ENCODE measurements around the gene TRPM3.

The TRPM3 gene

DNA sequence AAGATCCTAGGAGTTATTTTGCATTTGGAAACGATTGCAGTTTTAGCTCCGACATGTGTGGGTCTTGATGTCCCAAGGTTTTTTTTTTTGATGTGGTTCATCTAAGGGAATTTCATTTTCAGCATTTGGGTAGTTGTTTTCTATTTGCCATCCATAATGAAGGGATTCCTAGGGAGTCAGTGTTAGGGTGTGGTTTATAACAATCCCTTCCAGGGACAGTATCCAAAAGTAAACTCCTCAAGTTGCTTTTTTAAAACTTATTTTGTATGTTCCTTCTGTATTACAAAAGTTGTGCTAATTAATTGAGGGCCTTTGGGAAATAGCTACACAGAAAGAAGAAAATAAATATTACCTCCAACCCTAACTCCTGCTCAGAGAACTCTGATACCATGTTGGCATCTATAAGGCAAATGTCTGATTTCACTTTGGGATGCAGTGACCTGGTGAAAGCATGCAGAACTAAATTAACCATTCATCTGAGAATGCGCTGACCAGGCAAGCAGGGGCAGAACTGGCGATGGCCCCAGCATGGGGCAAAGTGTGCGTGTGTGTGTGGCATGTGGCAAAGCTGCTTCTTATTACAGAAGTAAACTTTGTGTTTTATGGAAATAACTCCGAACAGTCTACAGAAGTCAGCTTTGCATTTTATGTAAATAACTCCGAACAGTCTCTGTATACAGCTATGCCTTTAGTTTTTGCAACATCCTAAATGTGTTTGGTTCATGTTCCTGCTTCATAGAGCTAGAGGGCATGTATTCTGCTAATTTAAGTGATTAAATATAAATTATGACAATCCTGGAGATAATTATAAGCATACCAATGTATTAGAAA lies 237.2 kb downstream of the TRPM3 start:
- Histone ChIP-seq H3K36me3 (ENCODE audit: control insufficient read depth in 1 of 2, insufficient read depth in 2 of 2, low read length in 2 of 2) (no peaks in the 10 kb centered on the region), H3K27ac (ENCODE audit: low read length) (no peak overlapping the region), H3K4me3 (ENCODE audit: low read depth in 1 of 2, low read length in 2 of 2) (no peak overlapping the region), H3K4me1 (ENCODE audit: control insufficient read depth in 1 of 2, insufficient read depth in 2 of 2, low read length in 2 of 2) (no peaks in the 10 kb centered on the region), H3K27me3 (ENCODE audit: low read depth, low read length) (no peaks in the 10 kb centered on the region), H3K9me3 (ENCODE audit: control insufficient read depth in 1 of 2, low read length in 2 of 2) (no peaks in the 10 kb centered on the region)

GRCh38 chr9:70883056-70883455 lies 238.4 kb downstream of the TRPM3 start:
- H3K4me3 ChIP-seq (ENCODE audit: low read depth in 1 of 2, low read length in 2 of 2), result no peak overlapping the region
- no peaks in the 10 kb centered on the region for H3K27me3 ChIP-seq (ENCODE audit: low read depth, low read length)
- no peaks in the 10 kb centered on the region for H3K36me3 ChIP-seq (ENCODE audit: control insufficient read depth in 1 of 2, insufficient read depth in 2 of 2, low read length in 2 of 2)
- H3K9me3 ChIP-seq (ENCODE audit: control insufficient read depth in 1 of 2, low read length in 2 of 2), result no peaks in the 10 kb centered on the region
- no peaks in the 10 kb centered on the region for H3K4me1 ChIP-seq (ENCODE audit: control insufficient read depth in 1 of 2, insufficient read depth in 2 of 2, low read length in 2 of 2)
- no peak overlapping the region for H3K27ac ChIP-seq (ENCODE audit: low read length)

DNA sequence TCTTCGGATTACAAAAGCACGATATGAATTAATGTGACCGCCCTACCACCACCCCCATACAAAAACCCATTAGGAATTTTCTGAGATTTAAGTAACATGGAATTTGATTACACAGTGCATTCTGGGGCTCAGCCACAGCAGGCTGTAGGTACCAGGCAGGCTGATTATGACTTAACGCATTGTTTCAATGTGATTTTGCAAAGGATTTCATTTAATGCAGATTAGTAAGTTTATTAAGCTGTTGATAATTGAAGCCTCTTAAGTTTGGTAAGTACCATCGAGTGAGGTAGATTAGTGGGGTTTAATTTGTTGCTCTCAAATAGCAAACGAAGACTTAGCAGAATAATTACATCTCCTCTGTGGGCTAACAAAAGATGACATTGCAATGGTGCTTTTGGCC lies 240.1 kb downstream of the TRPM3 start:
- H3K4me1 ChIP-seq (ENCODE audit: control insufficient read depth in 1 of 2, insufficient read depth in 2 of 2, low read length in 2 of 2), result no peaks in the 10 kb centered on the region
- H3K27me3 ChIP-seq (ENCODE audit: low read depth, low read length), result no peaks in the 10 kb centered on the region
- H3K4me3 ChIP-seq (ENCODE audit: low read depth in 1 of 2, low read length in 2 of 2), result no peak overlapping the region
- no peaks in the 10 kb centered on the region for H3K36me3 ChIP-seq (ENCODE audit: control insufficient read depth in 1 of 2, insufficient read depth in 2 of 2, low read length in 2 of 2)
- no peaks in the 10 kb centered on the region for H3K9me3 ChIP-seq (ENCODE audit: control insufficient read depth in 1 of 2, low read length in 2 of 2)
- no peak overlapping the region for H3K27ac ChIP-seq (ENCODE audit: low read length)

GRCh38 chr9:70880535-70880934 lies 240.9 kb downstream of the TRPM3 start:
- no peak overlapping the region for H3K27ac ChIP-seq (ENCODE audit: low read length)
- H3K27me3 ChIP-seq (ENCODE audit: low read depth, low read length), result no peaks in the 10 kb centered on the region
- no peak overlapping the region for H3K4me3 ChIP-seq (ENCODE audit: low read depth in 1 of 2, low read length in 2 of 2)
- H3K4me1 ChIP-seq (ENCODE audit: control insufficient read depth in 1 of 2, insufficient read depth in 2 of 2, low read length in 2 of 2), result no peaks in the 10 kb centered on the region
- no peaks in the 10 kb centered on the region for H3K9me3 ChIP-seq (ENCODE audit: control insufficient read depth in 1 of 2, low read length in 2 of 2)
- no peaks in the 10 kb centered on the region for H3K36me3 ChIP-seq (ENCODE audit: control insufficient read depth in 1 of 2, insufficient read depth in 2 of 2, low read length in 2 of 2)

DNA sequence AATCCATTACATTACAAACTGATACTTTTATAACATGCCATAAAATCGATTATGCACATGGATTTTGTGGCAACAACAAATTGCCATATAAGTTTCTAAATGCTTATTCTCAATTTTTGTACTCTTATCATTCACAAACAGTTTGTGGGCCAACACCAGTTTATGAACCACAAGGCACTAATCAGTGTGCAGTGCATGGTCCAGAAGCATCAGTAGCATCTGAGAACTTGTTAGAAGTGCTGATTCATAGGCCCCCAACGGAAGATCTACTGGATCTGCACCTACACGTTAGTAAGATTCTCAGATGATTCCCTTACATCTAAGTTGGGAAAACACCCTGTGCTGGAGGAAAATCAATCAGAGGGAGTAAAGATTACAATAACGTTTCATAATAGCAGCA lies 242.8 kb downstream of the TRPM3 start:
- Histone ChIP-seq H3K9me3 (ENCODE audit: control insufficient read depth in 1 of 2, low read length in 2 of 2) (no peaks in the 10 kb centered on the region), H3K27ac (ENCODE audit: low read length) (no peak overlapping the region), H3K4me3 (ENCODE audit: low read depth in 1 of 2, low read length in 2 of 2) (no peak overlapping the region), H3K36me3 (ENCODE audit: control insufficient read depth in 1 of 2, insufficient read depth in 2 of 2, low read length in 2 of 2) (no peaks in the 10 kb centered on the region), H3K4me1 (ENCODE audit: control insufficient read depth in 1 of 2, insufficient read depth in 2 of 2, low read length in 2 of 2) (no peaks in the 10 kb centered on the region), H3K27me3 (ENCODE audit: low read depth, low read length) (no peaks in the 10 kb centered on the region)

- Histone ChIP-seq H3K36me3 (ENCODE audit: control insufficient read depth in 1 of 2, insufficient read depth in 2 of 2, low read length in 2 of 2) (no peaks in the 10 kb centered on the region), H3K4me3 (ENCODE audit: low read depth in 1 of 2, low read length in 2 of 2) (no peak overlapping the region), H3K27ac (ENCODE audit: low read length) (no peak overlapping the region)
Observed at GRCh38 chr9:70874451-70874850, 247.0 kb downstream of the TRPM3 start.

GRCh38 chr9:70873506-70873905 lies 247.9 kb downstream of the TRPM3 start:
- Histone ChIP-seq H3K4me1 (ENCODE audit: control insufficient read depth in 1 of 2, insufficient read depth in 2 of 2, low read length in 2 of 2) (peaks cover 0 to 4% of the 10 kb centered on the region in 2 donors), H3K4me3 (ENCODE audit: low read depth in 1 of 2, low read length in 2 of 2) (no peak overlapping the region), H3K9me3 (ENCODE audit: control insufficient read depth in 1 of 2, low read length in 2 of 2) (no peaks in the 10 kb centered on the region), H3K27me3 (ENCODE audit: low read depth, low read length) (no peaks in the 10 kb centered on the region), H3K36me3 (ENCODE audit: control insufficient read depth in 1 of 2, insufficient read depth in 2 of 2, low read length in 2 of 2) (no peaks in the 10 kb centered on the region), H3K27ac (ENCODE audit: low read length) (no peak overlapping the region)

More at GRCh38 chr9:70874451-70874850, 247.0 kb downstream of the TRPM3 start:
- H3K4me1 ChIP-seq (ENCODE audit: control insufficient read depth in 1 of 2, insufficient read depth in 2 of 2, low read length in 2 of 2), result no peaks in the 10 kb centered on the region
- H3K27me3 ChIP-seq (ENCODE audit: low read depth, low read length), result no peaks in the 10 kb centered on the region
- H3K9me3 ChIP-seq (ENCODE audit: control insufficient read depth in 1 of 2, low read length in 2 of 2), result no peaks in the 10 kb centered on the region

GRCh38 chr9:70868661-70869652 lies 252.5 kb downstream of the TRPM3 start:
- peaks cover 0 to 6% of the 10 kb centered on the region in 2 donors for H3K4me1 ChIP-seq (ENCODE audit: control insufficient read depth in 1 of 2, insufficient read depth in 2 of 2, low read length in 2 of 2)
- no peaks in the 10 kb centered on the region for H3K27me3 ChIP-seq (ENCODE audit: low read depth, low read length)
- peak overlapping the region; percentile 61 to 65 for H3K4me3 ChIP-seq (ENCODE audit: low read depth in 1 of 2, low read length in 2 of 2)
- no peaks in the 10 kb centered on the region for H3K36me3 ChIP-seq (ENCODE audit: control insufficient read depth in 1 of 2, insufficient read depth in 2 of 2, low read length in 2 of 2)
- H3K9me3 ChIP-seq (ENCODE audit: control insufficient read depth in 1 of 2, low read length in 2 of 2), result no peaks in the 10 kb centered on the region
- H3K27ac ChIP-seq (ENCODE audit: low read length), result no peak overlapping the region

DNA sequence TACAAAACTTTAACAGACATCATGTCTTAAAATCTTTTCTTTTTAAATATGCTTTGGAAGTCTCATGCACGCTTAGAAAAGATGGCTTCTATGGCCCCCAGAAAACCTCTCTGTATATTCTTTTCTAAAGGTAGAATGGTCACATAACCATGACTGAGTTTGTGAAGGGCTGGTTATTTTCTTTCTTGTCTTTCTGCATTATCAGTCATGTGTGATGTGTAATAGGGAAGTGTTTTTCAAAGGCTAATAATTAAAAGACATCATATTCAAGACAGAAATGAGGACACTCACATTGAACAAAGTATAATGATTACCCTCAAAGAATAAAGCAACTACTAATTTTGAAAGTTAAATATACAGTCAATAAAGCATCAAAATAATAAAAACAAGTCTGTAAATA lies 253.4 kb downstream of the TRPM3 start:
- no peaks in the 10 kb centered on the region for H3K36me3 ChIP-seq (ENCODE audit: control insufficient read depth in 1 of 2, insufficient read depth in 2 of 2, low read length in 2 of 2)
- no peaks in the 10 kb centered on the region for H3K9me3 ChIP-seq (ENCODE audit: control insufficient read depth in 1 of 2, low read length in 2 of 2)
- H3K27ac ChIP-seq (ENCODE audit: low read length), result no peak overlapping the region
- H3K27me3 ChIP-seq (ENCODE audit: low read depth, low read length), result no peaks in the 10 kb centered on the region
- no peak overlapping the region for H3K4me3 ChIP-seq (ENCODE audit: low read depth in 1 of 2, low read length in 2 of 2)
- peaks cover 0 to 6% of the 10 kb centered on the region in 2 donors for H3K4me1 ChIP-seq (ENCODE audit: control insufficient read depth in 1 of 2, insufficient read depth in 2 of 2, low read length in 2 of 2)

DNA sequence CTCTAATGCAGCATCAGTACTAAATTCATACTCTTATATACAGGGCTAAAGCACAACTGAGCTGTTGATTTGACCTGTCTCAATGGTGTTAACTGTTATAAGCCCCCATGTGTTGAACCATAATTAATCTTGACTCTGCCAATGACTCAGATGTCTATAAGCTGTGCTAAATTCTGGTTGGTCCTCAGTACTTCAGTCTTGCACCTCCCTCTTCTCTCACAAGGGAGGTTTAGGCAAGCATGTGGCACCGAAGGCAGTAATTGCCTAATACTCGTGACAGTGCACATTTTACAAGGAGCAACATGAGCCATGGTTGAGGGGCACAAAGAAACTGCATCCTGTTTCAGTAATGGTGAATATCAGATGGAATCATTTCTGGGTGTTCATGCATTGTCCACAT lies 255.9 kb downstream of the TRPM3 start:
- H3K27me3 ChIP-seq (ENCODE audit: low read depth, low read length), result no peaks in the 10 kb centered on the region
- no peaks in the 10 kb centered on the region for H3K9me3 ChIP-seq (ENCODE audit: control insufficient read depth in 1 of 2, low read length in 2 of 2)
- peaks cover 0 to 6% of the 10 kb centered on the region in 2 donors for H3K4me1 ChIP-seq (ENCODE audit: control insufficient read depth in 1 of 2, insufficient read depth in 2 of 2, low read length in 2 of 2)
- H3K27ac ChIP-seq (ENCODE audit: low read length), result no peak overlapping the region
- H3K4me3 ChIP-seq (ENCODE audit: low read depth in 1 of 2, low read length in 2 of 2), result no peak overlapping the region
- no peaks in the 10 kb centered on the region for H3K36me3 ChIP-seq (ENCODE audit: control insufficient read depth in 1 of 2, insufficient read depth in 2 of 2, low read length in 2 of 2)

GRCh38 chr9:70861797-70862196 lies 259.6 kb downstream of the TRPM3 start:
- Histone ChIP-seq H3K27ac (ENCODE audit: low read length) (no peak overlapping the region), H3K36me3 (ENCODE audit: control insufficient read depth in 1 of 2, insufficient read depth in 2 of 2, low read length in 2 of 2) (no peaks in the 10 kb centered on the region), H3K27me3 (ENCODE audit: low read depth, low read length) (no peaks in the 10 kb centered on the region), H3K9me3 (ENCODE audit: control insufficient read depth in 1 of 2, low read length in 2 of 2) (no peaks in the 10 kb centered on the region), H3K4me1 (ENCODE audit: control insufficient read depth in 1 of 2, insufficient read depth in 2 of 2, low read length in 2 of 2) (no peaks in the 10 kb centered on the region), H3K4me3 (ENCODE audit: low read depth in 1 of 2, low read length in 2 of 2) (no peak overlapping the region)

Measured in muscle layer of duodenum (tissue), 2 donors.